SKM-1 (cell line): Measurements from ENCODE around the gene PPT2.
"Not testable (repeated sequence)": the region's sequence is repeated elsewhere in the genome, so short reads cannot be mapped to it uniquely, and the experiment has no call there.

Source experiments
- DNase-seq: peaks from one replicate; lab custom pipeline; 2025; ENCODE audit not compliant: unreplicated experiment; lab: John Stamatoyannopoulos, UW

PPT2 gene

GRCh38 chr6:32175711-32176475, 22.0 kb downstream of the PPT2 start, which contains the start of gene AGPAT1:
Gene AGPAT1, minus strand, starts transcription at chr6:32176084. Its CDS starts 4,588 bp downstream, at chr6:32171496.
- DNase-seq: peak; percentile 95

GRCh38 chr6:32176476-32177182, 22.7 kb downstream of the PPT2 start:
- DNase-seq: no peak

GRCh38 chr6:32177183-32177787, 23.3 kb downstream of the PPT2 start:
- no peak for DNase-seq

- DNase-seq: peak; percentile 99
Measured at GRCh38 chr6:32177788-32178546, 24.0 kb downstream of the PPT2 start, which contains the start of gene RNF5. Gene RNF5, plus strand, starts transcription at chr6:32178405. Its CDS starts 107 bp downstream, at chr6:32178512.

GRCh38 chr6:32178547-32179440, 24.9 kb downstream of the PPT2 start:
- DNase-seq: no peak

GRCh38 chr6:32179766-32180405, 25.9 kb downstream of the PPT2 start:
- no peak for DNase-seq

- DNase-seq: no peak
Measured at GRCh38 chr6:32181148-32181702, 27.3 kb downstream of the PPT2 start.

- DNase-seq: no peak
Measured at GRCh38 chr6:32181915-32182529, 28.1 kb downstream of the PPT2 start.

GRCh38 chr6:32182555-32182981, 28.6 kb downstream of the PPT2 start:
- DNase-seq: no peak

- no peak for DNase-seq
Measured at GRCh38 chr6:32183030-32183429, 29.1 kb downstream of the PPT2 start.

GRCh38 chr6:32183483-32184083, 29.6 kb downstream of the PPT2 start:
- DNase-seq: no peak

GRCh38 chr6:32184084-32184640, 30.2 kb downstream of the PPT2 start, which contains the start of gene AGER:
Gene AGER, minus strand, starts transcription at chr6:32184253. Its CDS starts 31 bp downstream, at chr6:32184222.
- DNase-seq: no peak

GRCh38 chr6:32185681-32186131, 31.8 kb downstream of the PPT2 start:
- DNase-seq: not testable (repeated sequence)

- not testable (repeated sequence) for DNase-seq
Measured at GRCh38 chr6:32186151-32186840, 32.4 kb downstream of the PPT2 start.

- no peak for DNase-seq
Measured at GRCh38 chr6:32187009-32187709, 33.2 kb downstream of the PPT2 start.

GRCh38 chr6:32187725-32188380, 33.9 kb downstream of the PPT2 start:
- not testable (repeated sequence) for DNase-seq
